Measurements from ENCODE around the gene GABRB3. TPM values are rescaled to one million over a fixed set of nuclear protein-coding genes. Genes with fewer than 3 reads are reported as not detected.

GABRB3 gene
- total RNA-seq, 4 donors from 2014 or later: 0.67 to 2.3 (median 1.4) TPM

GRCh38 chr15:26759986-26760385 lies 12.9 kb downstream of the GABRB3 start:
- Histone ChIP-seq H3K9me3 (no peaks in the 10 kb centered on the region), H3K4me3 (no peak overlapping the region), H3K27ac (no peak overlapping the region), H3K4me1 (no peaks in the 10 kb centered on the region), H3K27me3 (no peaks in the 10 kb centered on the region), H3K36me3 (no peaks in the 10 kb centered on the region)
- intact Hi-C loops (cut with DNase I): no loop called here
- no peak for DNase-seq
- WGBS, 2 donors: 53 to 56% methylated on average over 5 of the region's 5 CpGs
- TF ChIP-seq CTCF (IDR thresholded peaks at IDR 0.05): no peak
- no peak for TF ChIP-seq POLR2A (IDR thresholded peaks at IDR 0.05)

- no peak overlapping the region for H3K4me3 ChIP-seq
- WGBS, 2 donors: 37 to 46% methylated on average over 4 of the region's 4 CpGs
- intact Hi-C loops (cut with DNase I): no loop called here
- H3K27me3 ChIP-seq: no peaks in the 10 kb centered on the region
- no peak overlapping the region for H3K27ac ChIP-seq
- no peaks in the 10 kb centered on the region for H3K4me1 ChIP-seq
- TF ChIP-seq POLR2A (IDR thresholded peaks at IDR 0.05) (no peak), CTCF (IDR thresholded peaks at IDR 0.05) (no peak)
- no peaks in the 10 kb centered on the region for H3K36me3 ChIP-seq
- DNase-seq: no peak
- H3K9me3 ChIP-seq: no peaks in the 10 kb centered on the region
Observed at GRCh38 chr15:26758079-26758478, 14.8 kb downstream of the GABRB3 start.

GRCh38 chr15:26757141-26757540 lies 15.7 kb downstream of the GABRB3 start:
- Histone ChIP-seq H3K9me3 (no peaks in the 10 kb centered on the region), H3K4me1 (no peaks in the 10 kb centered on the region), H3K4me3 (no peak overlapping the region), H3K27ac (no peak overlapping the region), H3K36me3 (no peaks in the 10 kb centered on the region), H3K27me3 (no peaks in the 10 kb centered on the region)
- TF ChIP-seq POLR2A (IDR thresholded peaks at IDR 0.05) (no peak), CTCF (IDR thresholded peaks at IDR 0.05) (no peak)
- WGBS, 2 donors: 67 to 69% methylated on average over 8 of the region's 8 CpGs
- intact Hi-C loops (cut with DNase I): no loop called here
- DNase-seq: no peak

GRCh38 chr15:26744894-26745293 lies 28.0 kb downstream of the GABRB3 start:
- DNase-seq: no peak
- Histone ChIP-seq H3K27me3 (no peaks in the 10 kb centered on the region), H3K36me3 (no peaks in the 10 kb centered on the region), H3K4me1 (no peaks in the 10 kb centered on the region), H3K27ac (no peak overlapping the region), H3K4me3 (no peak overlapping the region), H3K9me3 (no peaks in the 10 kb centered on the region)
- TF ChIP-seq POLR2A (IDR thresholded peaks at IDR 0.05) (no peak), CTCF (IDR thresholded peaks at IDR 0.05) (no peak)
- intact Hi-C loops (cut with DNase I): no loop called here
- WGBS, 2 donors: 54 to 60% methylated on average over 7 of the region's 7 CpGs

GRCh38 chr15:26739791-26740190 lies 33.1 kb downstream of the GABRB3 start:
- no peaks in the 10 kb centered on the region for H3K27me3 ChIP-seq
- WGBS, 2 donors: 23 to 33% methylated on average over 5 to 6 of the region's 7 CpGs
- no peaks in the 10 kb centered on the region for H3K9me3 ChIP-seq
- intact Hi-C loops (cut with DNase I): no loop called here
- no peak overlapping the region for H3K27ac ChIP-seq
- no peak for DNase-seq
- no peak overlapping the region for H3K4me3 ChIP-seq
- TF ChIP-seq CTCF (IDR thresholded peaks at IDR 0.05) (no peak), POLR2A (IDR thresholded peaks at IDR 0.05) (no peak)
- no peaks in the 10 kb centered on the region for H3K36me3 ChIP-seq
- H3K4me1 ChIP-seq: no peaks in the 10 kb centered on the region
